PC-3 (cell line): Measurements from ENCODE around the gene SH3PXD2A. TPM values are rescaled to one million over a fixed set of nuclear protein-coding genes. Genes with fewer than 3 reads are reported as not detected.

Experiments
- ATAC-seq: fragments of 200-7000 bp; cut with Tn5 transposase; 2 replicates; pipeline ENCODE4 v1.9.1; 2020; ENCODE audit warnings: mild to moderate bottlenecking, moderate library complexity
- BruUV-seq: library from RNA; stranded (reverse); fragments of 400-500 nt; replicated peaks from 2 replicates; lab custom pipeline; 2021; lab: Mats Ljungman, UMichigan
- CTCF ChIA-PET: fragments of 300-600 bp; sonication (Branson Sonifier 250); formaldehyde crosslinking; loops from one replicate; lab custom pipeline; 2022; ENCODE audit warnings: antibody characterized with exemption; lab: Charles Lee
- POLR2A ChIA-PET: fragments of 300-600 bp; sonication (Branson Sonifier 250); formaldehyde crosslinking; loops from one replicate; lab custom pipeline; 2022; ENCODE audit warnings: antibody characterized with exemption; ENCODE audit not compliant: unreplicated experiment; lab: Charles Lee
- DNase-seq: peaks from one replicate; pipeline ENCODE4 v3.0.0-alpha.2; 2015
- H2AFZ ChIP-seq: fragments of 300-600 bp; sonication (generic); 2 replicates; pipeline ENCODE4 v1.6.0; 2016; ENCODE audit warnings: antibody characterized with exemption, low read length
- H3F3A ChIP-seq: fragments of 300-600 bp; sonication (generic); one replicate; pipeline ENCODE4 v1.6.0; 2017; ENCODE audit warnings: antibody characterized with exemption, low read length, control low read depth, mild to moderate bottlenecking; ENCODE audit not compliant: unreplicated experiment
- H3K27ac ChIP-seq: fragments of 300-600 bp; sonication (generic); 2 replicates; pipeline ENCODE4 v1.5.1; 2016; ENCODE audit warnings: mild to moderate bottlenecking, low read length
- H3K27me3 ChIP-seq: fragments of 300-600 bp; sonication (generic); 2 replicates; pipeline ENCODE4 v1.6.1; 2016; ENCODE audit warnings: low read length, mixed read lengths
- H3K36me3 ChIP-seq: fragments of 300-600 bp; sonication (generic); 2 replicates; pipeline ENCODE4 v1.6.1; 2016; ENCODE audit warnings: low read depth, mixed run types, low read length, mixed read lengths
- H3K4me1 ChIP-seq: fragments of 300-600 bp; sonication (generic); 2 replicates; pipeline ENCODE4 v1.5.1; 2016; ENCODE audit warnings: low read length; ENCODE audit not compliant: insufficient read depth
- H3K4me2 ChIP-seq: fragments of 300-600 bp; sonication (generic); 2 replicates; pipeline ENCODE4 v1.6.0; 2016; ENCODE audit warnings: low read length
- H3K4me3 ChIP-seq: fragments of 300-600 bp; sonication (generic); 2 replicates; pipeline ENCODE4 v1.5.1; 2016; ENCODE audit warnings: mild to moderate bottlenecking, low read length, mixed read lengths
- H3K79me2 ChIP-seq: fragments of 300-600 bp; sonication (generic); 2 replicates; pipeline ENCODE4 v1.6.1; 2017; ENCODE audit warnings: low read length, mixed read lengths
- H3K9ac ChIP-seq: fragments of 300-600 bp; sonication (generic); 2 replicates; pipeline ENCODE4 v1.6.0; 2016; ENCODE audit warnings: mild to moderate bottlenecking, low read length
- H3K9me2 ChIP-seq: fragments of 300-600 bp; sonication (generic); replicated peaks from 2 replicates; pipeline ENCODE4 v1.6.1; 2016; ENCODE audit warnings: mixed run types, low read length, mixed read lengths
- H3K9me3 ChIP-seq: fragments of 300-600 bp; sonication (generic); 2 replicates; pipeline ENCODE4 v1.6.1; 2016; ENCODE audit warnings: low read length, mixed read lengths
- H4K20me1 ChIP-seq: fragments of 300-600 bp; sonication (generic); 2 replicates; pipeline ENCODE4 v1.6.1; 2016; ENCODE audit warnings: low read length, mixed read lengths
- CTCF ChIP-seq: fragments of 300-600 bp; sonication (generic); conservative IDR thresholded peaks from 2 replicates; pipeline ENCODE4 v1.5.1; 2017; ENCODE audit warnings: antibody characterized with exemption, low read depth, mild to moderate bottlenecking, low read length
- EZH2 ChIP-seq: fragments of 300-600 bp; sonication (generic); IDR thresholded peaks from one replicate; pipeline ENCODE4 v1.6.1; 2017; ENCODE audit warnings: antibody characterized with exemption, mild to moderate bottlenecking, low read length; ENCODE audit not compliant: unreplicated experiment
- EZH2phosphoT487 ChIP-seq: fragments of 300-600 bp; sonication (generic); IDR thresholded peaks from 2 replicates; pipeline ENCODE4 v1.6.1; 2018; ENCODE audit warnings: mild to moderate bottlenecking, antibody characterized with exemption, low read length, borderline replicate concordance
- intact Hi-C: fragments of 100-400 bp; cut with micrococcal nuclease; formaldehyde crosslinking; loops from 2 replicates; pipeline ENCODE4 v1.9.0; 2023
- total RNA-seq: library from RNA; depleted of rRNA; stranded (reverse); fragments of >200 nt; gene quantifications from 2 replicates; pipeline ENCODE4 v1.2.3, GENCODE V29; 2014

SH3PXD2A gene
- total RNA-seq, 1 experiment from 2014 or later: 3.4 TPM

- Histone ChIP-seq H2AFZ (no peak overlapping the region), H3K9me2 (no peaks in the 10 kb centered on the region), H3K27me3 (no peaks in the 10 kb centered on the region), H3K4me3 (no peak overlapping the region), H3K79me2 (no peaks in the 10 kb centered on the region), H3K36me3 (no peaks in the 10 kb centered on the region), H3K9me3 (no peaks in the 10 kb centered on the region), H4K20me1 (no peaks in the 10 kb centered on the region), H3K27ac (no peak overlapping the region), H3K4me1 (peaks cover 34% of the 10 kb centered on the region), H3K4me2 (no peak overlapping the region), H3K9ac (no peak overlapping the region), H3F3A (no peaks in the 10 kb centered on the region)
- ATAC-seq (peak; percentile 25), DNase-seq (peak; percentile 10)
- no peak for TF ChIP-seq EZH2
- no peak for TF ChIP-seq CTCF
- no peak for TF ChIP-seq EZH2phosphoT487
- no TSS peak for BruUV-seq
- intact Hi-C loops: no loop called here
- POLR2A ChIA-PET: no interaction called here
- CTCF ChIA-PET: no interaction called here
Measured at GRCh38 chr10:103765981-103766380, 89.4 kb downstream of the SH3PXD2A start.

GRCh38 chr10:103765168-103765567 lies 90.2 kb downstream of the SH3PXD2A start:
- Histone ChIP-seq H3K27me3 (no peaks in the 10 kb centered on the region), H3K9me2 (no peaks in the 10 kb centered on the region), H3K4me2 (no peak overlapping the region), H3K27ac (no peak overlapping the region), H3K79me2 (no peaks in the 10 kb centered on the region), H3K9me3 (no peaks in the 10 kb centered on the region), H3K36me3 (no peaks in the 10 kb centered on the region), H4K20me1 (no peaks in the 10 kb centered on the region), H3F3A (no peaks in the 10 kb centered on the region), H3K4me1 (peaks cover 39% of the 10 kb centered on the region), H3K9ac (no peak overlapping the region), H2AFZ (no peak overlapping the region), H3K4me3 (no peak overlapping the region)
- ChIA-PET POLR2A (interaction anchor here (0.5 kb wide), 1 partner anchor 253 kb away, joined by 3 read pairs; no protein-coding TSS in a partner anchor), CTCF (no interaction called here)
- DNase-seq (peak; percentile 47), ATAC-seq (peak; percentile 58)
- intact Hi-C loops: no loop called here
- TF ChIP-seq EZH2phosphoT487: no peak
- TF ChIP-seq CTCF: no peak
- TF ChIP-seq EZH2: no peak
- no TSS peak for BruUV-seq

GRCh38 chr10:103764296-103765088 lies 90.9 kb downstream of the SH3PXD2A start:
- H3K9ac ChIP-seq: no peak overlapping the region
- H3K79me2 ChIP-seq: no peaks in the 10 kb centered on the region
- no peak overlapping the region for H3K4me3 ChIP-seq
- no peaks in the 10 kb centered on the region for H3K27me3 ChIP-seq
- H3K9me3 ChIP-seq: no peaks in the 10 kb centered on the region
- H3K9me2 ChIP-seq: no peaks in the 10 kb centered on the region
- no TSS peak for BruUV-seq
- H4K20me1 ChIP-seq: no peaks in the 10 kb centered on the region
- ChIA-PET CTCF (no interaction called here), POLR2A (interaction anchor here (0.5 kb wide), 1 partner anchor 254 kb away, joined by 3 read pairs; no protein-coding TSS in a partner anchor)
- intact Hi-C loops: no loop called here
- peaks cover 44% of the 10 kb centered on the region for H3K4me1 ChIP-seq
- no peak overlapping the region for H3K4me2 ChIP-seq
- TF ChIP-seq EZH2phosphoT487 (no peak), EZH2 (no peak), CTCF (no peak)
- ATAC-seq (no peak), DNase-seq (no peak)
- H3K36me3 ChIP-seq: no peaks in the 10 kb centered on the region
- H3F3A ChIP-seq: no peaks in the 10 kb centered on the region
- no peak overlapping the region for H2AFZ ChIP-seq
- H3K27ac ChIP-seq: no peak overlapping the region
